IPS-NIHi7 (cell line): Measurements from ENCODE around the gene SRGAP2B.
"Not testable (repeated sequence)": the region's sequence is repeated elsewhere in the genome, so short reads cannot be mapped to it uniquely, and the experiment has no call there.

ENCODE experiments used
- DNase-seq: peaks from one replicate; pipeline ENCODE4 v3.0.0; 2012; ENCODE audit warnings: mixed read lengths; ENCODE audit errors: extremely low spot score

The SRGAP2B gene

GRCh38 chr1:144998134-144998980 is 96.8 kb downstream of the SRGAP2B start:
- DNase-seq: not testable (repeated sequence)

- DNase-seq: not testable (repeated sequence)
These were observed 99.2 kb downstream of the SRGAP2B start for GRCh38 chr1:144995833-144996410.

GRCh38 chr1:144992915-144993314 is 102.2 kb downstream of the SRGAP2B start:
- not testable (repeated sequence) for DNase-seq

- not testable (repeated sequence) for DNase-seq
These were observed 104.5 kb downstream of the SRGAP2B start for GRCh38 chr1:144990611-144991010.

- not testable (repeated sequence) for DNase-seq
These were observed 108.0 kb downstream of the SRGAP2B start for GRCh38 chr1:144987131-144987530.

GRCh38 chr1:144986171-144986860 is 108.8 kb downstream of the SRGAP2B start:
- not testable (repeated sequence) for DNase-seq

- not testable (repeated sequence) for DNase-seq
These were observed 109.5 kb downstream of the SRGAP2B start for GRCh38 chr1:144985550-144986170.

GRCh38 chr1:144982802-144983525 is 112.2 kb downstream of the SRGAP2B start:
- not testable (repeated sequence) for DNase-seq

GRCh38 chr1:144981157-144981556 is 114.0 kb downstream of the SRGAP2B start:
- not testable (repeated sequence) for DNase-seq

GRCh38 chr1:144979960-144980595 is 115.0 kb downstream of the SRGAP2B start:
- not testable (repeated sequence) for DNase-seq

GRCh38 chr1:144977856-144978255 is 117.3 kb downstream of the SRGAP2B start:
- DNase-seq: not testable (repeated sequence)

- DNase-seq: not testable (repeated sequence)
These were observed 123.2 kb downstream of the SRGAP2B start for GRCh38 chr1:144971936-144972335.

GRCh38 chr1:144966488-144966887 is 128.6 kb downstream of the SRGAP2B start:
- not testable (repeated sequence) for DNase-seq

- not testable (repeated sequence) for DNase-seq
These were observed 130.4 kb downstream of the SRGAP2B start for GRCh38 chr1:144964765-144965164.

GRCh38 chr1:144964186-144964585 is 130.9 kb downstream of the SRGAP2B start:
- not testable (repeated sequence) for DNase-seq

- DNase-seq: not testable (repeated sequence)
These were observed 131.6 kb downstream of the SRGAP2B start for GRCh38 chr1:144963571-144963970.

- not testable (repeated sequence) for DNase-seq
These were observed 133.2 kb downstream of the SRGAP2B start for GRCh38 chr1:144961604-144962583.

- DNase-seq: not testable (repeated sequence)
These were observed 134.1 kb downstream of the SRGAP2B start for GRCh38 chr1:144960929-144961488.

- DNase-seq: not testable (repeated sequence)
These were observed 146.7 kb downstream of the SRGAP2B start for GRCh38 chr1:144948390-144948789.
